K562 (cell line): ENCODE results near the gene UBE2E3.

Experiments used
- ETS2 ChIP-seq: IDR thresholded peaks from 2 replicates; pipeline ENCODE4 v1.6.1; 2016; ENCODE audit warnings: borderline replicate concordance, missing genetic modification characterization, mild to moderate bottlenecking, moderate library complexity, missing compliant biosample characterization; ENCODE audit not compliant: poor library complexity, severe bottlenecking
- NR2C2 ChIP-seq, 2 experiments: fragments of 200-800 bp in 1 of 2; sonication (Bioruptor generic) in 1 of 2; sonication (generic) in 1 of 2; formaldehyde crosslinking in 1 of 2; IDR thresholded peaks; 2 replicates each; pipeline versions ENCODE4 v1.6.1 to v1.8.0; 2016 to 2022; ENCODE audit warnings: mild to moderate bottlenecking in 1 of 2, missing compliant biosample characterization in 1 of 2, missing genetic modification characterization in 1 of 2, missing genetic modification reagents in 1 of 2
- PHB2 ChIP-seq: fragments of 450-650 bp; IDR thresholded peaks from 2 replicates; pipeline ENCODE4 v1.6.1; 2017; ENCODE audit warnings: low read depth
- SIN3A ChIP-seq, 2 experiments: fragments of 150-350 bp in 1 of 2; IDR thresholded peaks; 2 replicates each; pipeline ENCODE4 v1.6.1; 2011 to 2016; ENCODE audit warnings: borderline replicate concordance in 2 of 2, low read depth in 2 of 2, low read length in 2 of 2, mild to moderate bottlenecking in 2 of 2, moderate library complexity in 2 of 2; ENCODE audit not compliant: control insufficient read depth in 1 of 2

- TF ChIP-seq SIN3A (IDR thresholded peaks at IDR 0.05; ENCODE audit: borderline replicate concordance in 2 of 2, control insufficient read depth in 1 of 2, low read depth in 2 of 2, low read length in 2 of 2) (no peak), PHB2 (no peak), NR2C2 (CRISPR knock-in tag; IDR thresholded peaks at IDR 0.05) (no peak), NR2C2 (tag; IDR thresholded peaks at IDR 0.05) (no peak), ETS2 (no peak)
Measured at GRCh38 chr2:181072486-181073235, 92.3 kb downstream of the UBE2E3 start.
